Kidney (tissue), 14 donors: ENCODE results near the gene SERPINB6. TPM values are rescaled to one million over a fixed set of nuclear protein-coding genes. Genes with fewer than 3 reads are reported as not detected.

Experiments
- DNase-seq, 5 donors: peaks; one replicate each; pipeline ENCODE4 v3.0.0-alpha.2; 2013 to 2020
- FAIRE-seq: peaks from 2 replicates; lab custom pipeline; 2012; peaks lifted over from hg19 to GRCh38; lab: Jason Lieb, UNC
- H3K27ac ChIP-seq, 2 donors: one replicate each; pipeline ENCODE4 v1.7.0; 2013; ENCODE audit warnings: low read depth in 2 of 2, low read length in 2 of 2, inconsistent platforms in 1 of 2
- H3K27me3 ChIP-seq: one replicate; pipeline ENCODE4 v1.7.1; 2013; ENCODE audit warnings: low read length, inconsistent platforms; ENCODE audit not compliant: control insufficient read depth, insufficient read depth
- H3K36me3 ChIP-seq, 3 donors: one replicate each; pipeline versions ENCODE4 v1.7.0 to v1.7.1; 2013; ENCODE audit warnings: low read length in 3 of 3, control low read depth in 1 of 3, inconsistent platforms in 1 of 3; ENCODE audit not compliant: insufficient read depth in 3 of 3, control insufficient read depth in 2 of 3
- H3K4me1 ChIP-seq, 3 donors: one replicate each; pipeline versions ENCODE4 v1.7.0 to v1.7.1; 2013; ENCODE audit warnings: low read length in 3 of 3, inconsistent platforms in 1 of 3, low read depth in 1 of 3; ENCODE audit not compliant: control insufficient read depth in 2 of 3, insufficient read depth in 2 of 3
- H3K4me3 ChIP-seq, 3 donors: one replicate each; pipeline versions ENCODE4 v1.7.0 to v1.8.1; 2013; ENCODE audit warnings: low read length in 3 of 3, control low read depth in 1 of 3, inconsistent platforms in 1 of 3
- H3K9ac ChIP-seq, 3 donors: one replicate each; pipeline versions ENCODE4 v1.7.0 to v1.7.1; 2013; ENCODE audit warnings: low read length in 3 of 3, control low read depth in 1 of 3, inconsistent platforms in 1 of 3
- H3K9me3 ChIP-seq, 3 donors: one replicate each; pipeline versions ENCODE4 v1.7.0 to v1.7.1; 2013; ENCODE audit warnings: low read length in 3 of 3, control low read depth in 1 of 3, inconsistent platforms in 1 of 3; ENCODE audit not compliant: control insufficient read depth in 2 of 3, insufficient read depth in 1 of 3
- intact Hi-C: fragments of 100-400 bp; cut with DNase I; formaldehyde crosslinking; loops from one replicate; pipeline ENCODE4 v1.11.1; 2022
- polyA plus RNA-seq: library from polyadenylated mRNA; stranded (reverse); fragments of 350-450 nt; fragmentation: Illumina TruSeq; extraction: RNeasy Lipid Tissue Mini Kit (QIAGEN cat#74804); gene quantifications from one replicate; pipeline ENCODE4 v1.2.3, GENCODE V29; 2014; ENCODE audit warnings: low read depth, low replicate concordance; ENCODE audit not compliant: insufficient read depth
- total RNA-seq: library from RNA; stranded (reverse); fragmentation: NEBNext Ultra II Directional; extraction: Animal tissue kit (Norgen Biotek cat#: 25700); gene quantifications from one replicate; pipeline ENCODE4 v1.2.1, GENCODE V29; 2021
- TF ChIP-seq, protein P1 (sequence below): IDR thresholded peaks from 3 replicates; pipeline ENCODE4 v1.5.1; 2012; ENCODE audit warnings: mild to moderate bottlenecking, moderate library complexity, borderline replicate concordance; ENCODE audit not compliant: insufficient read depth; ENCODE audit errors: extremely low read depth
- donor health status: control.
- donor health status: control.
- donor health status: control.
- donor health status: control.
- donor health status: control.
- donor health status: DM: yes; HTN: yes; CAD: no.
- donor health status: Normal renal cell carcinoma (clear cell type).

SERPINB6 gene
- total and polyA plus RNA-seq, 2 donors from 2014 or later, result 136 to 212 TPM

- DNase-seq (no peak), FAIRE-seq (no peak)
- Histone ChIP-seq H3K27ac (no peak overlapping the region), H3K4me1 (peaks cover 0 to 2% (median 0%) of the 10 kb centered on the region in 3 donors), H3K9me3 (no peaks in the 10 kb centered on the region), H3K4me3 (no peak overlapping the region), H3K27me3 (no peaks in the 10 kb centered on the region), H3K9ac (no peak overlapping the region), H3K36me3 (no peaks in the 10 kb centered on the region)
- TF ChIP-seq, protein P1, sequence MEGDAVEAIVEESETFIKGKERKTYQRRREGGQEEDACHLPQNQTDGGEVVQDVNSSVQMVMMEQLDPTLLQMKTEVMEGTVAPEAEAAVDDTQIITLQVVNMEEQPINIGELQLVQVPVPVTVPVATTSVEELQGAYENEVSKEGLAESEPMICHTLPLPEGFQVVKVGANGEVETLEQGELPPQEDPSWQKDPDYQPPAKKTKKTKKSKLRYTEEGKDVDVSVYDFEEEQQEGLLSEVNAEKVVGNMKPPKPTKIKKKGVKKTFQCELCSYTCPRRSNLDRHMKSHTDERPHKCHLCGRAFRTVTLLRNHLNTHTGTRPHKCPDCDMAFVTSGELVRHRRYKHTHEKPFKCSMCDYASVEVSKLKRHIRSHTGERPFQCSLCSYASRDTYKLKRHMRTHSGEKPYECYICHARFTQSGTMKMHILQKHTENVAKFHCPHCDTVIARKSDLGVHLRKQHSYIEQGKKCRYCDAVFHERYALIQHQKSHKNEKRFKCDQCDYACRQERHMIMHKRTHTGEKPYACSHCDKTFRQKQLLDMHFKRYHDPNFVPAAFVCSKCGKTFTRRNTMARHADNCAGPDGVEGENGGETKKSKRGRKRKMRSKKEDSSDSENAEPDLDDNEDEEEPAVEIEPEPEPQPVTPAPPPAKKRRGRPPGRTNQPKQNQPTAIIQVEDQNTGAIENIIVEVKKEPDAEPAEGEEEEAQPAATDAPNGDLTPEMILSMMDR, result no peak
- intact Hi-C loops, result loop anchor here (10.0 kb wide), 1 partner anchor 69 kb away; the partner anchor contains the start of gene SERPINB1
These were observed 57.1 kb downstream of the SERPINB6 start for GRCh38 chr6:2914318-2914660.

DNA sequence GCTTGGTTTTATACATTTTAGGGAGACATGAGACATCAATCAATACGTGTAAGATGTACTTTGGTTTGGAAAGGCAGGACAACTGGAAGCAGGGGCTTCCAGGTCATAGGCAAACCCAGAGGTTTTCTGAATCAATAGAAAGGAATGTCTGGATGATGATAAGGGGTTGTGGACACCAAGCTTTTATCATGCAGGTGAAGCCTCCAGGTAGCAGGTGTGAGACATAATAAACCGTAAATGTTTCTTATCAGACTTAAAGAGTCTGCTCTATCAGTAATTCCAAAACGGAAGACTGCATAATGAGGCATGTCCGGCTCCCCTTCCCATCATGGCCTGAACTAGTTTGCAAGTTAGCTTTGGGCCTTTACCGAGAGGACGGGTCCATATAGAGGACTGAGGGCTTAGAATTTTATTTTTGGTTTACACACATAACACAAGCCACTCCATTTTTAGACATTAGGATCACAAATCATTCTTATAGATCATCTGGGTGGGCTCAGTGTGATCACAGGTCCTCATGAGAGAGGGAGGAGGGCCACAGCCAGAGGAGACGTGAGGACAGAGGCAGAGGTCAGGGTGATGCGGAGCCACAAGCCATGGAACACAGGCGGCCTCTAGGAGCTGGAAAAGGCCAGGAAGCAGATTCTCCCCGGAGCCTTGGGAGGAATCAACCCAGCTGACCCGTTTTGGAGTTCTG is 57.6 kb downstream of the SERPINB6 start:
- no peaks in the 10 kb centered on the region for H3K9me3 ChIP-seq
- intact Hi-C loops, result loop anchor here (10.0 kb wide), 1 partner anchor 69 kb away; the partner anchor contains the start of gene SERPINB1
- H3K9ac ChIP-seq, result no peak overlapping the region
- H3K36me3 ChIP-seq, result no peaks in the 10 kb centered on the region
- no peak overlapping the region for H3K27ac ChIP-seq
- no peaks in the 10 kb centered on the region for H3K27me3 ChIP-seq
- FAIRE-seq, result no peak
- H3K4me3 ChIP-seq, result no peak overlapping the region
- no peak for DNase-seq
- TF ChIP-seq, protein P1, result no peak
- peaks cover 0 to 2% (median 0%) of the 10 kb centered on the region in 3 donors for H3K4me1 ChIP-seq

DNA sequence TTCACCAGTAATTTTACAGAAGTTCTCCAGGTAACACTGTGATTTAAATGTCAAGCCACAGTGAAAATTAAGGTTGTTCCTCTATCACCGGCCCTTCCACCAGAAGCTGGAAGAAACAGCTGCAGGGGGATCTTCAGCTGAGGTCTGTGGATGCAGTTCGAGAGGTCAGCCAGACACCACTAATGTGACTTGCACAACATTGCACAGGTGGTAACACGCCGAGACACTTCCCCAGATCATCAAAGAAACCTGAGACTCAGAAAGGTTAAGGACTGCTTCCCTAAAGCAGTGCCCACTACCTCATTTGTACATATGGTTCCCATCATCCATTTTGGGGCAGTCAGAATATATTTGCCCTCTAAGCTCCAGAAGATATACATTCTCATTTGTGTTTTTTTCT is 60.2 kb downstream of the SERPINB6 start:
- Histone ChIP-seq H3K27me3 (no peaks in the 10 kb centered on the region), H3K9me3 (no peaks in the 10 kb centered on the region), H3K27ac (no peak overlapping the region), H3K4me3 (no peak overlapping the region), H3K9ac (no peak overlapping the region), H3K4me1 (no peaks in the 10 kb centered on the region), H3K36me3 (no peaks in the 10 kb centered on the region)
- no peak for FAIRE-seq
- intact Hi-C loops, result loop anchor here (10.0 kb wide), 1 partner anchor 66 kb away; the partner anchor contains the start of gene SERPINB1
- DNase-seq, result no peak
- TF ChIP-seq, protein P1, result no peak
